IMR-90 (cell line): ENCODE measurements around the gene MGRN1.

Experiments used
- RAD21 ChIP-seq: IDR thresholded peaks from 2 replicates; pipeline ENCODE4 v1.6.1; 2012; ENCODE audit warnings: low read length, improper control_type of control experiment
- TF ChIP-seq, protein P1 (sequence below): conservative IDR thresholded peaks from 2 replicates; pipeline ENCODE4 v1.5.1; 2012; ENCODE audit warnings: mild to moderate bottlenecking, low read depth, low read length, improper control_type of control experiment

DNA sequence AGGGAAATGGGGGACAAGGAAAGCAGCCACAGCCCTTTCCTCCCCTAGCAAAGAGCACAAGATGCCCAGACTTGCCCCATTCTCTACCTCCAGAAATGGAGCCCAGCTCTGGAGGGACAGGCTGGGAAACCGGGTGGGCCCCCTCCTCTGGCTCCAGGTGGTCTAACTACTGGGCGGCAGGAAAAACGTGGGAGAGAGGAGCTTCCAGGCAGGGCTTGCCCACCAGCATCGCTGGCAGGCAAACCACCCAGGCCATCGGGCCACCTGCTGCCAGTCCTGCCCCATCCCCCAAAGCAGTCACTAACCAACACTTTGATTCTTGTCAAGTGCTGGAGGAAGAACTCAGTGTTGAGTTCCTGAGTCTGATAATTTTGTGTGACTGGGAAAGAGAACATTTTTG, 93.8 kb downstream of the MGRN1 start:
- no peak for TF ChIP-seq RAD21
- TF ChIP-seq, protein P1, sequence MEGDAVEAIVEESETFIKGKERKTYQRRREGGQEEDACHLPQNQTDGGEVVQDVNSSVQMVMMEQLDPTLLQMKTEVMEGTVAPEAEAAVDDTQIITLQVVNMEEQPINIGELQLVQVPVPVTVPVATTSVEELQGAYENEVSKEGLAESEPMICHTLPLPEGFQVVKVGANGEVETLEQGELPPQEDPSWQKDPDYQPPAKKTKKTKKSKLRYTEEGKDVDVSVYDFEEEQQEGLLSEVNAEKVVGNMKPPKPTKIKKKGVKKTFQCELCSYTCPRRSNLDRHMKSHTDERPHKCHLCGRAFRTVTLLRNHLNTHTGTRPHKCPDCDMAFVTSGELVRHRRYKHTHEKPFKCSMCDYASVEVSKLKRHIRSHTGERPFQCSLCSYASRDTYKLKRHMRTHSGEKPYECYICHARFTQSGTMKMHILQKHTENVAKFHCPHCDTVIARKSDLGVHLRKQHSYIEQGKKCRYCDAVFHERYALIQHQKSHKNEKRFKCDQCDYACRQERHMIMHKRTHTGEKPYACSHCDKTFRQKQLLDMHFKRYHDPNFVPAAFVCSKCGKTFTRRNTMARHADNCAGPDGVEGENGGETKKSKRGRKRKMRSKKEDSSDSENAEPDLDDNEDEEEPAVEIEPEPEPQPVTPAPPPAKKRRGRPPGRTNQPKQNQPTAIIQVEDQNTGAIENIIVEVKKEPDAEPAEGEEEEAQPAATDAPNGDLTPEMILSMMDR = no peak
